HG03196 (cell line): ENCODE data around the gene PGA5.

Experiments used
- ATAC-seq: cut with Tn5 transposase; IDR thresholded peaks from one replicate; pipeline ENCODE4 v1.9.1; 2021; ENCODE audit not compliant: unreplicated experiment

Gene PGA5

DNA sequence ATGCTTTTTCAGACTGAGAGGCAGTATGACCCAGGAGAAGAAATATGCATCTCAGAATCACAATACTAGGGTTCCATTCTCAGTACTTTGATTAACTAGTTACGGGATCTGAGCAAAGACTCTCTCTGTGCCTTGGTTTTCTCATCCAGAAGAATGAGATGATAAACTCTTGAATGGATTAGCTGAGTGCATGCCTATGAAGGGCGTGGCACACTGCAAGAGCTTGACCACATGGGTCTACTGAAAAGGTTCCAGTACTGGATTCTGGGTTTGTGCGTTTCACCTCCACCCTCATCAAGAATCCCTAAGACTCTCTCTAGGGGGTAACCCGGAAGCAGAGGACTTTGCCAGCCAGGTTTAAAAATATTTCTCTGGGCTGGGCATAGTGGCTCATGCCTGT lies 25.6 kb downstream of the PGA5 start:
- no peak for ATAC-seq

DNA sequence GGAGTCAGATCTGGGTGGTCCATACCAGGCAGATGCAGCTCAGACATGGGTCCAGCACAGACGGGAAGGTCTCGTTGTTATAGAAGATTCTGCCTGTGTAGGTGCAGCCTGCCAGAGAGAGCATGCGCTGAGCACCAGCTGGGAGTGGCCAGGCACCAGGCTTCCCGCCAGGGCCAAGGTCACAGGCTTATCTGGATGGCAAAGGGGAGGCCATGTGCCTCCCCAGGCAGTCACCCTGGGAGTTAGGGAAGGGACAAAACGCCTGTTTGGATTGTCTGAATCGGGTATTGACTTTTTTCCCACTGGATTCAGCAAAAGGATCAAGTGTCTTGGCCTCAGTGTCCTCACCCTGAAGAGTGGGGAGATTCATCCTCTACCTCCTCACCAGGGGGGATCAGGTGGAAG lies 26.5 kb downstream of the PGA5 start:
- no peak for ATAC-seq

DNA sequence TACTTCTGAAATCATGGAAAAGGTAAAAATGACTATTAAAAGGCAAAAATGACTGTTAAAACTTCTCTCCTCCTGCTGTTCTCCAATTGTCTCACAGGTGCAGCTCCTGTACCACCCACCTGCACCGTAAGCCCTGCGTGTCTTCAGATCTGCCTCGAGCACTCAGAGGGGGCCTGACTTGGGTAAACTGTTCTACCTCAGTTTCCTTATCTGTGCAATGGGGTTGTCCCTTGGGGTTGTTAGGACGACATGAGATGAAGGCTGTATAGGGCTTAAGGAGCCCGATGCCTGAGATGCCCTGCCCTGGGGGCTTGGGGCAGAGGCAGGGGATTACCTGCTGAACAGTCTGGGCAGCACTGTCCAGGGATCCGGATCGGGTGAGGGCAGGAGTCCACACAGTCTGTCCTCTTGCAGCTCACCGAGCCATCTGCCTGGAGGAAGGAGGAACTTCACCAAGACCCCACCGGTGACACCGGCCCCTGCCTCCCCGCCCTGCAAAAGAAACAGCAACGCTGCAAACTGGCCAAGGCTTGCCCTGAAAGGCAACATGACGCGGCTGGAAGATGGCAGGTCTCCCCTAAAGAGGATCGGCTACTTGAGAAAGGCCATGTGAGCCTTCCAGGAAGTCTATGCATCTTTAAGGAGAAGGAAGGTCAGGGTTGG lies 27.7 kb downstream of the PGA5 start:
- no peak for ATAC-seq

DNA sequence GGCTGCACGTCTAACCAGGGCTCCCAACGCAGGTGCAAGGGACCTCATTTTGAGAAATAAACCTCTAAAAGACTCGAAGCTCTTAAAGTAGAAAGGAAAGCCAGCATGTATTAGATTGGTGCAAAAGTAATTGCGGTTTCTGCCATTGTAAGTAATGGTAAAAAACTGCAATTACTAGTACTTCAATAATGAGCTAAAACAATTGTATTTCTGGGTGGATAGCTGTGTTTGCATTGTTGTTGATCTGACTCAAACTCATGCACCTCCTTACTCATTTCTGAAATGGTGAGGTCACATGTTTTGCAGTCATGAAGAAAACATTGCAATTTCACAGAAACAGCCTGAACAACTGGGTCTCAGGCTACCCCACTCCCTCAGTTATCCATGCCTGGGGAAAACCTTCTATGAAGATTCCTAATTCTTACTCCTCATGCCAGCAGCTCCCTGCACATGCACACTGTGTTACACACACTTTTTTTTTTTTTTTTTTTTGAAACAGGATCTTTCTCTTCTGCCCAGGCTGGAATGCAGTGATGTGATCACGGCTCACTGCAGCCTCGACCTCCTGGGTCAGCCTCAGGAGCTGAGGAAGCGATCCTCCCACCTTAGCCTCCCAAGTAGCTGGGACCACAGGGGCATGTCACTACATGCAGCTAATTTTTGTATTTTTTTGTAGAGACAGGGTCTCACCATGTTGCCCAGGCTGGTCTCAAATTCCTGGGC lies 29.5 kb downstream of the PGA5 start:
- no peak for ATAC-seq

DNA sequence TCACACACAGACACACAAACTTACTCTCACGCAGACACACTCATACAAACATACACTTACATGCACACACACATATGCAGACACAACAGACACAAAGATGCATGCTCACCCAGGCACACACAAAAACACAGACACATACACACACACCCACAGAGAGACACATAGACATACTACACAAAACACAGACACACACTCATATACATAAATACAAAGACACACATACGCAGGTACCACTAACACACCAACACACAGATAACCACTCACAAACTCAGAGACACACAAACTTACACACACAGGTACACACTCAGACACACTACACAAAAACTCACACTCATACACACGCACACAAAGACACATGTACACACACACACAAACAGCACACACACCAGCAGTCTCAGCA lies 31.8 kb downstream of the PGA5 start:
- no peak for ATAC-seq

DNA sequence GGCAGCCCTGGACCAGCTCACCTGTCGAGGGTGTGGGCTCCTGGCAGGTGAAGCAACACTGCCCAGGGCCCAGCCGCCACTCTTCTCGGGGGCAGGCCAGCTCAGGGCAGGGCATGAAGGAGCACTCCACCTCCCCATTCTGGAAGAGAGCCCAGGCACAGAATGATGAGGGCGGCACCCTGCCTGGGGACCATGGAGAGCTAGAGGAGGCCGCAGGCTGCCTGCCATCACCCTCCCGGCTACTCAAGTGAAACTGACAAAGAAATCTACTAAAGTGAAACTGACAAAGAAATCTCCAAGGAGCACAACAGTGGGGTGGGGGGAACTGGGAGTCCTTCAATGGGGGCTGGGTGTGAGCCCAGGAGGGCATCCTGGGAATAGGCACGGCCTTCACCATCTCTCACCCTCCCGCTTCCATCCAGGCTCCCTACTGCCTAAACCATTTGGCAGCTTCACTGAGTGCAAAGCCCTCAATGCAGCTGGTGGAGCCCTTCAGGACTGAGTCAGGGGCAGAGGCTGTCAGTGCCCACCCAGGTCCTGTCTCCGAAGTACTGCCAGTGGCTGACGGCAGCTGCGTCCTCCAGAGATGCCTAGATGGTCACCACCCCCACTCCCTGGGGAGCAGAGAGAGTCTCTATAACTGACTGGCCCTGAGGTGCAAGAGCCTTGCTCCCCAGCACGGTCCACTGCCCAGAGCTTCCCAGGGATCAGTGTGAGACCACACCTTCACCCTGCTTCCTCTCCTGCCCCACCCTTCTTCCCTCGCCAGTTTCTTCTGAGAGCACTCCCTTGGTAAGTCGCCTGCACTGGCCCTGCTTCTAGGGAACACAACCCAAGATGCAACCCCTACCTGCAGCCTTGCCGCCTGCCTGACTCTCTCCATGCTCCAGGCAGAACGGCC lies 32.5 kb downstream of the PGA5 start:
- no peak for ATAC-seq

DNA sequence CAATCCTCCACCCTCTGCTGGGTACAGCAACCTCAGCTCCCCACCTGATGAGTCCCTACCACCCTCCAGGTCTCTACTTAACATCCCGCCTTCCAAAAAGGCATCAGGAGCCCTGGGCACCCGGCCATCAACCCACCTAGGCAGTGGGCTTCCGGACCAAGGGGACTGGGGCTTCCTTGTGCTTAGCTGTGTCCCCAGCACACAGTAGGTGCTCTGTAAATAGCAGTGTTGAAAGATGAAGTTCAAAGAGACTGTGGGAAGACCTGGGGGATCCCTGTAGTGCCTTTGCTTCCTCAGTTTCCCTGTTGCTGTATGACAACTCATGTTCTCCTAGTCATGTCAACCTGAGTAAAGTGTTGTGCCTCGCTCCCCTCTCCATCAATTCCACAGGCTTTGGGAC lies 33.1 kb downstream of the PGA5 start:
- no peak for ATAC-seq

DNA sequence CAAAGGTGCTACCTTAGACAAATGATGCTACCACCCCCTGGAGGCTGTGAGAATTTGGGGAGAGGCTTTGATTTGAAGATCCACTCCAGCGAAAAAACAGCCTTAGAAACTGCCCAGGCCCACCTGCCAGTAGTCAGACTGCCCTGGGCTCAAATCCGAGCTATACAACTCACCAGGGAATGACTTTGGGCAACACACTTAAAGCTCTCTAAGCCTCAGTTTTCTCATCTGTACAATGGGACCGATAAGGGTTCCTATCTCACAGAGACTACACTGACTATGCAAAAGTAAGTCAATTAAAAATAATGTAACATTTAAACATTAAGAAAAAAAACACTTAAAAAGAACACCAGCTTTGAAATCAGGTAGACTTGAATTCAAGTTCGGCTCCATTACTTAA lies 34.2 kb downstream of the PGA5 start:
- no peak for ATAC-seq

DNA sequence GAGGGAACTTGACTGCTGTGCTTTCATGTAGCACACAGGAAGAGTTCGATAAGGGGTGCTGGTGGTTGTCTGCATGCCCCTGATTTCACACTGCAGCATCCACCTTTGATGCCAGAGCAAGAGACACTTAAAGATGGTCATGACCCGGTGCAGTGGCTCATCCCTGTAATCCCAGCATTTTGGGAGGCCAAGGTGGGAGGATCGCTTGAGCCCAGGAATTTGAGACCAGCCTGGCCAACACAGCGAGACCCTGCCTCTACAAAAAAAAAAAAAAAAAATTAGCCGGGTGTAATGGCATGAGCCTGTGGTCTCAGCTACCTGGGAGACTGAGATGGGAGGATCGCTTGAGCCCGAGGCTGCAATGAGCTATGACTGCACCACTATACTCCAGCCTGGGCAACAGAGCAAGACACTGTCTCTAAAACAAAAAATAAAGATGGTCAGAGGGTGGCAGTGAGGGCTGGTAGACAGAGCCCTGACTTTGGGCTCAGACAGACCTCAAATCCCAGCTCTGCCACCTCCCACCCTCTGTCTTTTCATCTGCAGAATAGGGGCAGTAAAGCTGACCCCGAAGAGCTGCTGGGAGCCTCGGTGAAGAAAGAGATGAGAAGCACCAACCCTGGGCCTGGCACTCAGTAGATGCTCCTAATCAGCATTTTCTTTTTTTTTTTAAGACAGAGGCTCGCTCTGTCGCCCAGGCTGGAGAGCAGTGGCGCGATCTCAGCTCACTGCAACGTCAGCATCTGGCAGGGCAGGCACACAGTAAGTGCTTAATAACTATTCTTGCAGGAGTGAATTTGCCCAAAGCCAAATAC lies 36.4 kb downstream of the PGA5 start:
- ATAC-seq, result no peak

DNA sequence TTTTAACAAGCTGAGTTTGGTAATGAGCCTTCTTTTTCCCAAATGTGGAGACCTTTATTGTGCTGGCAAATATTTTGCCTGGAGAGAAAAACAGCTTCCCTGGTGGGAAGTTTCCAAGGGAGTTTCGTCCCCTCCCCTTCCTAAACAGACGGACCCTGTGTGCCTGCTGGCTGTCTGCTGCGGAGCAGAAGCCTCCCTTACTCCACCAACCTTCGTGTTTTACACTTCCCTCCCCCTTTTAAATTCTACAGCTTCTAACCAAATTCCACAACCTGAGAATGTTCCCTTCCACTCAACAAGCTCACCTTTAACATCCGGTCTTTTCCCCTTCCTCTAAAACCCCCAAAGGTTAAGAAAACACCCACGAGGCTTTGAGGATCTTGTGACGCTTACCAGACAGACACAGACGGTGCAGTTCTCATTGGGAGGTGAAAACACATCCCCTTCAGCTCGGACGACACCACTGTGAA lies 37.1 kb downstream of the PGA5 start:
- no peak for ATAC-seq

DNA sequence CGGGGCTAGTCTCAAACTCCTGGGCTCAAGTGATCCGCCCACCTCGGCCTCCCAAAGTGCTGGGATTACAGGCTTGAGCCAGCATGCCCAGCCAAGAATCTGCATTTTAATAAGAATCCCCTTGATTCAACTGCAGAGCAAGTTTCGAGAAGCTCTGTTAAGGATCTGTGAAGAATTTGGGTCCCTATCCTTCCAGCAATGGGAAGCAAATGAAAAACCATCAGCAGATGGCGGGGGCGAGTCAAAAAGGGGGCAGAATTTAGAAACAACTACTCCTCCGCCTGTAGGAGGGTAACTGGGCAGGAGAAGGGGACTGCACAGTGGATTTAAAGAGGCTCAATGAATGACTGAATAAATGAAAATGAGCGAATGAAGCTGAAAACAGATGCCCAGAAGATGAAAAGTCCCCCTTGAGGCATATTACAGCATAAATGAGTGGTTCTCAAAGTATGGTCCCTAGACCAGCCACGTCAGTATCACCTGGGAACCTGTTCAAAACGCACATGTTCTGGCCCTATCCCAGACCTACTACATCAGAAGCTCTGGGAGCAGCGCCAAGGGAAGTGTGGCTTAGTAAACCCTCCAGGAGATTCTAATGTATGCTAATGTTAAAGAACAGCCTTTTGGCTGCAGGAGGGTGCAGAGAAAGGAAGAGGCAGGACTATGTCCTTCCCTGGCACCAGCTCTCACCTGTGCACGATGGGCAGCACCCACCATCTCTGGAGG lies 39.1 kb downstream of the PGA5 start:
- ATAC-seq, result no peak

DNA sequence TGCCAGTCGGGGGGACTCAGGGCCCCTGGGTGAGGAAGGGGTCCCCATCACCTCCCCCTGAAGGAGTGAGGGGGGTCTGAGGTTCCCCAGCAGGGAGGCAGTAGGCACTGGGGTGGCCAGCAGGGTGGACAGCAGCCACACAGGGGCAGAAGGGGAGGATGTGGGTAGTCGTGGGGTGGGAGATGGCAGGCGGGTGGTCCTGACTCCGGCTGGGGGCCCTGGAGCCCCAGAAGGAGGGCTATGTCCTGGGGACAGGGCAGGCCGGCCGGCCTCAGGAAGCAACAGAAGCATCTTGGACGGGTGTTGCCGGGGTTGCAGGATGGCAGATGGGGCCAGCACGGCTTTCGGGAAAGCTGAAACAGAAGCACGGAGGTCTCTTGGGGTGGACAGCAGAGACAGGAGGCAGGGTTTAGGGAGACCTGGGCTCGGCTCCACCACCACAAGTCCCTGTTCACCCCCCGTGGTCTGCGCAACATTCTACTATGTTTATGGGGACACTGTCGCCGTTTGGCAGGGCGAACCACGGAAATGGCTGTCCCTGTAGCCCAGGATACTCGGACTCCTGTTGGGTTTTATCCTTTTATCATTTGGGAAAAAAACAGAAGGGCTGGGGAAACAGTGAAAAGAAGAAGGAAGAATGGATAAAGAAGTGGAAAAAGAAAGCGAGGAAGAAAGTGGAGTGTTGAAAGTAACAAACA lies 40.1 kb downstream of the PGA5 start:
- ATAC-seq, result no peak

DNA sequence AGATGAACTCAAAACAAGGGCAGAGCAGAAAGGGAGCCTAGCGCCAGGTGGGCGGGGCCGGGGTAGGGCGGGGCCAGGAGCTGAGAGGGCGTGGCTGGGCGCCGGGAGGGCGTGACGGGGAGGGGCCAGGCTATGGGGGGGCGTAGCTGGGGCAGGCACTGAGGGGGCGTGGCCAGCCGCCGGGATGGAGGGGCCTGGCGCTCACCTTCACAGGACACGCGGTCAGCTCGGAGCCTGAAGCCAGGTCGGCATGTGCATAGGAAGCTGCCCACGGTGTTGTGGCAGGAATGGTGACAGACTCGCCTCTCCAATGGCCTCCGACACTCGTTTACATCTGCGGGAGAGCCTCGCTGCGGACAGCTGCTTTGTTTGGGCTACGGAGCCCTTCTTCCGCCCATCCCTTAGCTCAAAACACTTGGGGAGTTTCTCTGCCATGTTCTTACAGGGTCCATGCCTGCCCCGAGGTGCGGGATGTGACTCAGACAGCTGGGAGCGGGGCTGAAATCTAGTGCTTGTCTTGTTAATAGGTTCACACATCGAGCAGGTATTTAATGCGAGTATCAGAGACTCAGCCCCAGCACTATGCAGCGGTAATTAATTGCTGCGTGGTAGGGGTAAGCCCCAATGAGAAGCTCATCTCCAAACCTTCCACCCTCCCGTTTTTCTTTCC lies 40.7 kb downstream of the PGA5 start:
- ATAC-seq, result no peak

DNA sequence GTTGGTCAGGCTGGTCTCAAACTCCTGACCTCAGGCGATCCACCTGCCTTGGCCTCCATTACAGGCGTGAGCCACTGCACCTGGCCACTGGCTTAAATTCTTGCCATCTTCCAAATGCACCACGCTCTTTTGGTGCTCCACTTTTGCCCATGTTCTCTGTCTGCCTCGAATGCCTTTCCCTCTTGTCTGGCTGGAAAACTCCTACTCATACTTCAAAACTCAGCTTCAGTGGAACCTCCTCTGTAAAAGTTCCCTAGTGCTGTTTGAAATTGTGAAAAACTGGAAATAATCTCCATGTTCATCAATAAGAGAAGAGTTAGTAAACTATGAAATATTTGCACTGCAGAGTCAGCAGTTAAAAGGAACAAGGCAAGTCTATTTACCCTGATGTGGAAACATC lies 42.6 kb downstream of the PGA5 start:
- no peak for ATAC-seq

DNA sequence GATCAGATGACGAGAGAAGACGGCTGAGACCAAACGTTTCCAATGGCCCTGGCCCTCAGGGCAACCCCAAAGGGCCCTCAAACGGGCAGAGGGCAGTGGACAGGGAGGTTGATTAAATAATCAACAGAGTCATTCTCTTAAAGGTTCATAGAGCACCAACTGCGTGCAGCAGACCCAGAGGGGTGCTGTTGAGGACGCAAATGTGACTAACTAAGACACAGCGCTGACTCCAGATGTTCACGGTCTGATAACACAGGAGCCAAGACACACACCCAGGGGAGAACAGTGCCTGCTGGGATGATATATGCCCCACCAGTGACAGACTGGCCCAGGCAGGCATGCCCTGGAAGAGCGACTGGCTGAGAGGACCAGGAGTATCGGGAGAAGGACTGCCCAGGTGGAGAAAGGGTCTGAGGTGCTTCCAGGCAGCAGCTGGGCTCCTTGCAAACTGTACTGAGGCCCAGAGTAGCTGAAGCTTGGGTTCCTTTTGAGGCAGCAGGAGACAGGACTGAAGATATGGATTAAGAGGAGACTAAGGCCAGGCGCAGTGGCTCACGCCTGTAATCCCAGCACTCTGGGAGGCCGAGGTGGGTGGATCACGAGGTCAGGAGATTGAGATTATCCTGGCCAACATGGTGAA lies 46.5 kb downstream of the PGA5 start:
- no peak for ATAC-seq

DNA sequence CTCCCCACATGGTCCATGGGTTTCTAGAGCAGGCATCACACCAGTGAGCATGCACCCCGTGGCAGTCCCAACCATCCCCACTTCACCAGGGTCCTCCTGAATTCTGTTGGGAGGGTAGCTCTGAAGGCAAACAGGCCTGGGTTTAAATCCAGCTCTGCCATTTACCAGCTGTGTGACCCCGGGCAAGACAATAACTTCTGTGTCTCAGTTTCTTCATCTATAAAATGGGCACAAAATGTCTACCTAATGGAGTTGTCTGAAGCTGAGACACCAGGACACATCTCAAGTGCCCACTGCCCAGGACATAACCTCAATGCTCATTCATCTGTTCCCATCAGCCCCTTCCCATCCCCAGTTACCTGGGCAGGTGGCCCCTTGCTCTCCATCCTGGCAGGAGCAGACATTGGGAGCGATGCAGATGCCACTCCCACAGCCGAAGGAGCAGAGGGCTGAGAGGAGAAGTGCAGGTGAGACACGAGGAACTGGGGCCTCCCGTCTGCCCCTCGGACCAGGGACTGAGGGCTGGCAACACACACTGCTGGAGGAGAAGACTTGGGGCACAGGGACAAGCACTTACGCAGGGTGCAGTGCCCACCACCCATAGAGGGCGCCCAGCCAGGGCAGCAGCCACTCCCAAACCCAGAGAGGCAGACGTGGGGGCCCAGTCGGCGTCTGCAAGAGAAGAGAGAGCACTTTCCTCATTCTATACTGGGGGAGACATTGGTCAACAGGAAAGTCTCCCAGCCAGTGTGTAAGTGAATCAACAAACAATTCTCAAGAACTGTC lies 50.1 kb downstream of the PGA5 start:
- ATAC-seq, result no peak

DNA sequence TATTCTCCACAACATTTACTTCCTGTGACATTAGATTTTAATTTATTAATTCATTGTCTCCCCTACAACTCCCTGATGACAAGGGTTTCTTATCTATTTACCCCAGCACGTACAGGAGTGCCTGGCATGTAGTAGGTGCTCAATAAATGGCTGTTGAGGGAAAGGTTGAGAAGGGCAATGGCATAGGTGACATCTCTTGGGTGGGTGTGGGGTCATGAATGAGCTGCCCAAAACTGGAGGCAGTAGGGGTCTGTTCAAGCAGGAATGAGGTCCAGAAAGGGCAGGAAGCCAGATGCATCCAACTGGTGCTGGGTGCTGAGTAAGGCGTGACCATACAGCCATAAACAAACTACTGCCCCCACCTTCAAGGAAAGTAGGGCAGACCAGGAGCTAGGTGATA lies 51.4 kb downstream of the PGA5 start:
- ATAC-seq, result no peak
